ENCODE results near the gene GPSM3. TPM values are rescaled to one million over a fixed set of nuclear protein-coding genes. Genes with fewer than 3 reads are reported as not detected.
"Not testable (repeated sequence)": the region's sequence is repeated elsewhere in the genome, so short reads cannot be mapped to it uniquely, and the experiment has no call there.

GPSM3 gene
- polyA plus RNA-seq, 10 donors, result 5.0 to 17.7 (median 7.4) TPM

DNA sequence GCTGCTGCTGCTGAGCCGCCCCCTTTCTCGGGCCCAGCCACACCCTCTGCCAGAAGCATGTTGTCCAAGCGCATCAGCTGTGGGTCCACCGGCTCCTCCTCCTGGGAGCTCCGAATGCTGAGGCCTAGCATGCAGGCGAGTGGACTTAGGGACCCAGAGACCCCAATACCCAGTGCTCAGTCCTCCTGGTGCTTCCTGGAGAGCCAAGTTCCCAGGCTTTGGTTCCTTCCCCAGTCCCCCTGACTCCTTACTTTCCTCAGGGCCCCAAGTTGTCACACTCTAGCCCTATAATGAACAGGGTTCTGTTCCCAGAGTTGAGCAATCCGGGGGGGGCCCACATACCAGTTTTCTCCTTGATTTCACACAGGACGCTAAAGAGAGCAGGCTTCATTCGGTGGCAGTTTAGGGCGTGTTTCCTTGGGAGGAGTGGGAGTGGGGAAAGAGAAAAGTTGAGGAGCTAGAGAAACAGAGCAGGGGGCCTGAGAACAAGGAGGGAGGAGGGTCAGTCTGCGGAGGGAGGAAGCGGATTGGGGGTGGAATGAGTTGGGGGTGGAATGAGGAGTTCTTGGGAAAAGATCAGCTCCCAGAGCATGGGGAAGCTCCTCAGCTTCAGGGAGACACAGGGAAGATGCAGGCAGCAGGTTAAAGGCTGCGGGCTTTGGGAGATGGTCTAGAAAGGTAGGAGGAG is 3.9 kb downstream of the GPSM3 start:
- peak in 2 of 3 donors; percentile 33 to 68 for DNase-seq

DNA sequence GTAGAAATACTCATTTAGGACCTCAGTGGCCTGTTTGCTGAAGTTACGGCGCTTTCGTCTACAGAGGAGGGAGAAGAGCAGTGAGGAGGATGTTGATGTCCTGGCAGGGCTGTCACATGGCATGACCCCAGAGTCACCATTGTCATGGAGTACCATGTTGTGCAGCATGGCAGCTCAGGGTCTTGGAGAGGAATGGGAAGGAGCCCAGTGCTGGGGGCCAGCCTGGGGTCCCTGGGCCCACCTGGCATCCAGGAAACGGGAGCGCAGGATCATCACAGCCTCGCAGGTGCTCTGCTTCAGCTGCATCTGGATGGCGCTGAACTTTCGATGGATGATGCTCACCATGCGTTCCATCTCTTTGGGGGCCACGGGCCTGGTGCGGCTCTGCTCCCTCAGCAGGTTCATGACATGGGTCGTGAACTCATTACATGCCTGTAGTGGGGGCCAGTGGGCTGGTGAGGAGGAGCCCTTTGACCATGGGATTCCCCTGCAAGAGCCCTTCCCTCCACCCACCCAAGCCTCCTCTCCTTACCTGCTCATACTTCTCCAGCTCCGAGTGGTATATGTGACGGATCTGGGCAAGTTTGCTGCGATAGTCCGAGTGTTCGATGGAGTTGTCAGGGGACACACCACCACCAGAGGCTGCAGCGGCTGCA is 4.6 kb downstream of the GPSM3 start:
- DNase-seq, result not testable (repeated sequence)

DNA sequence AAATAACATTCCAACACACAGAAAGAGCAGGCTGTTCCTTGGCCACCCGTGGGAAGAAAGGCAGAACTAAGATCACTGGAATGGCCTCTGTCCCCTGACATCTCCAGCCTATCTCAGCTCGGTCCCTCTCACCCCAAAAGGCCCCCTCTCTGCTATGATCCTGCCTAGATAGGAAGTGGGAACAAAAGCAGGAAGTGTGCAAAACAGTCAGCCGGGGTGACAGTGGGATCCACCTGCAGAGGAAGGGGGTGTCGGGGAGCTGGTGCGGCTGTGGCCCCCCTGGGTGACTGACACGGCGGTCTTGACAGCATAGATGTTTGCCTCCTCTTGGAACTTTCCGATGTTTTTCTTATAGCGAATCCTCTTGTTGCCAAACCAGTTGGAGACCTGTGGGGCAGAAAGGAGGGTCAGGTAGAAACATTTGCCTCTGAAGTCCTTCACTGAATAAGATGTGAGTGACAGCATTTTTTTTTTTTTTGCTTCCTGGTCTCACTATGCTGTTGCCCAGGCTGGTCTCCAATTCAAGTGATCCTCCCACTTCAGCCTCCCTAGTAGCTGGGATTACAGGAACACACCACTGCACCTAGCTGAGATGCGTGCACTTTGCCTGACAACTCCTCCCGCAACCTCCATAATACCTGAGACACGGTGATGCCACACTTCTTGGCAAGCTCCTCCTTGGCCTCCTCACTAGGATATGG is 5.3 kb downstream of the GPSM3 start:
- DNase-seq, result no peak

DNA sequence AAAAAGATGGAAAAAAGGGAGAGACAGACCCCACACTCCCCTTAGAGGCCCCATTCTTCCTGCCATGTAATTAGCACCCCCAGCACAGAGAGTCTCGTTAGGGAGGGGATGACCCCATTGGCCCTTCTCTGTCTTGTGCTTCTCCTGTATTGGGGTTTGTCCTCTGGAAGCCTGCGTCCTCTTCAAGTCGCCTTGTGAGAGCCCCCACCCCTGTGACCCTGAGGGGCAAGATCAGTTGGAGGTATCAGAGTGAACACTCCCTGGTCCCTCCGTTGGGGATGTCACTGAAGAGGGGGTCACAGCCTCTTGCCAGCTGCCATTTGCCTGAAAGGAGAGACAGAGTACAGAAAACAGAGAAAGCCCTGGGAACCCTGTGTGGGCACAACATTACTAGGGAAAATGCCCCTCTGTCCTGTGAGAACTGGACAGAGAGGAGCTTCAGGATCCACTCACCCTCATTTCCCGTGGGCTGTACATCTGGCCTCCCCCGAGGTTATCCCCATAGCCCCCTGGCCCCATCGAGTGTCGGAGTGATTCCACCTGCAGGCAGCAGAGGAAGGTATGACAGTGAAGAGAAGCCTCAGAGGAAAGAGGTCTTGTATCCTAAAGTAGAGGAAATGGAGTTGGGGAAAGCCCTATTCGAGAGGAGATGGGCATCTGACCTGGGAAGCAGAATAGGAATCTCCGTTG is 6.1 kb downstream of the GPSM3 start:
- DNase-seq, result not testable (repeated sequence)

- DNase-seq, result peak; percentile 53 to 74 (median 71)
Measured at GRCh38 chr6:32185681-32186131, 6.7 kb downstream of the GPSM3 start.

GRCh38 chr6:32184084-32184640 is 8.3 kb downstream of the GPSM3 start, which contains the start of gene AGER:
Gene AGER, minus strand, starts transcription at chr6:32184253. Its CDS starts 31 bp downstream, at chr6:32184222.
- no peak for DNase-seq

DNA sequence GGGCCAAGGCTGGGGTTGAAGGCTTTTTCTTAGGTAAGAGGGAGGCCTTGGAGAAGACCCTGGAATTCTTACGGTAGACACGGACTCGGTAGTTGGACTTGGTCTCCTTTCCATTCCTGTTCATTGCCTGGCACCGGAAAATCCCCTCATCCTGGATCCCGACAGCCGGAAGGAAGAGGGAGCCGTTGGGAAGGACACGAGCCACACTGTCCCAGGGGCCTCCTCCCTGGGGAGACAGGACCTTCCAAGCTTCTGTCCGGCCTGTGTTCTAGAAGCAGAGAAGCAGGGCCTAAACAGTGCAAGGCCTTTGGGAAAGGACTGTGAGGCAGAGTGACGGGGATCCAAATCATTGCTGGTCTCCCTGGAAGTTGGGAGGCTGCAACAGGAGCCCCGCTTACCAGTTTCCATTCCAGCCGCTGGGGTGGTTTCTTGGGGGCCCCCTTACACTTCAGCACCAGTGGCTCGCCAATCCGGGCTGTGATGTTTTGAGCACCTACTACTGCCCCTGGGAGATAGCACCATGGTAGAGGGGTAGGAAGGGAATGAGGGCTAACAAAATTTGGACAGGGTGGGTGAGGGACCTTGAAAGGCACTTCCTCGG is 8.9 kb downstream of the GPSM3 start:
- DNase-seq, result no peak

GRCh38 chr6:32183030-32183429 is 9.4 kb downstream of the GPSM3 start:
- DNase-seq, result no peak

DNA sequence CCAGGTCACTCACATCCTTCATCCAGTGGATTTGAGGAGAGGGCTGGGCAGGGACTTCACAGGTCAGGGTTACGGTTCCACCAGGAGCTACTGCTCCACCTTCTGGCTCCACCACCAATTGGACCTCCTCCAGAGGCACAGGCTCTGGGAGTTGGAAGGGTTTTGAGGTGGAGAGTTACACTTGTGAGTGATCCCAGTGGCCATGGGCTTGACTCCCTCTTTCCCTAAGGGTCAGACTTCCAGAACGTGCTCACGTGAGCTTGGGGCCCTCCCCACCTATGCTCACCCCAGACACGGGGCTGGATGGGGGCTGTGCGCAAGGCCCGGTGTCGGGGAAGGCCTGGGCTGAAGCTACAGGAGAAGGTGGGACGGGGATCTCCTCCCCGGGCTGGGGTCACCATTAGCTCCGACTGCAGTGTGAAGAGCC is 9.9 kb downstream of the GPSM3 start:
- DNase-seq, result no peak

- DNase-seq, result no peak
Measured at GRCh38 chr6:32181915-32182529, 10.4 kb downstream of the GPSM3 start.

DNA sequence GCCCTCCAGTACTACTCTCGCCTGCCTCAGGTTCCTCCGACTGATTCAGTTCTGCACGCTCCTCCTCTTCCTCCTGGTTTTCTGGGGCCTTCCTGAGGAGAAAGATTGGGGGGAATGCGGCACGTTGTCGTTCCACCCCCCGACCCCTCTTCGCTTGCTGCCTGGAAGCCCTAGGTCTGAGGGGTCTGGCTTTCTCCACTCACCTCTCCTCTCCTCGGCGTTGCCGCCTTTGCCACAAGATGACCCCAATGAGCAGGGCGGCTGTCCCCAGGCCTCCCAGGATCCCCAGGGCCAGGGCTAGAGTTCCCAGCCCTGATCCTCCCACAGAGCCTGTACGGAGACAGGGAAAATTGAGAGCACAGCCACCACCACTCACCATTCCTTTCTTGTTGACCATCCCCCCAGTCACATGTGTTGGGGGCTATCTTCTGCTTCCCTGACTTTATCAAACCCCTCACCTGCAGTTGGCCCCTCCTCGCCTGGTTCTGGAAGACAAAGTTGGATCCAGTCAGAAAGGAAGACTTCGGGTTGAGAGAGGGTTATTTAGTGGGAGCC is 11.2 kb downstream of the GPSM3 start:
- DNase-seq, result no peak

DNA sequence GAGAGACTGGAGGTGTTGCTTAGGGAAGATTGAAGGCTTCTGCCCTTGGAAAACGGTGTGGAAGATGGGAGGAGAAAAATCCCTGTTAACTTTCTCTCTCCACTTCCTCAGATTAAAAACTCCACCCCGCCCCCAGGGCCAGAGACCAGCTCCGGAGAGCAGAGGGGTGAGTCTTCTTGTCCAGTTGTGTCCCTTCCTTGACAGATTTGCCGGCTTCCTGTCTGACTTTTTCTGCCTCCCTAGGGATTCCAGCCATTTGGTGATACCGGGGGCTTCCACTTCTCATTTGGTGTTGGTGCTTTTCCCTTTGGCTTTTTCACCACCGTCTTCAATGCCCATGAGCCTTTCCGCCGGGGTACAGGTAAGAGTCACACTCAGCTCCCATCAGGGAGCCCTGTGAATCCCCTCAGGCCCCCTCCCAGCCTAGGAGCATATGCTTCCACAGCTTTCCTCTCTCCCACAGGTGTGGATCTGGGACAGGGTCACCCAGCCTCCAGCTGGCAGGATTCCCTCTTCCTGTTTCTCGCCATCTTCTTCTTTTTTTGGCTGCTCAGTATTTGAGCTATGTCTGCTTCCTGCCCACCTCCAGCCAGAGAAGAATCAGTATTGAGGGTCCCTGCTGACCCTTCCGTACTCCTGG is 12.6 kb downstream of the GPSM3 start:
- no peak for DNase-seq

GRCh38 chr6:32178547-32179440 is 13.6 kb downstream of the GPSM3 start:
- DNase-seq, result peak in 1 of 3 donors; percentile 34

GRCh38 chr6:32177788-32178546 is 14.5 kb downstream of the GPSM3 start, which contains the start of gene RNF5:
Gene RNF5, plus strand, starts transcription at chr6:32178405. Its CDS starts 107 bp downstream, at chr6:32178512.
- DNase-seq, result peak; percentile 99 to 100 (median 100)

DNA sequence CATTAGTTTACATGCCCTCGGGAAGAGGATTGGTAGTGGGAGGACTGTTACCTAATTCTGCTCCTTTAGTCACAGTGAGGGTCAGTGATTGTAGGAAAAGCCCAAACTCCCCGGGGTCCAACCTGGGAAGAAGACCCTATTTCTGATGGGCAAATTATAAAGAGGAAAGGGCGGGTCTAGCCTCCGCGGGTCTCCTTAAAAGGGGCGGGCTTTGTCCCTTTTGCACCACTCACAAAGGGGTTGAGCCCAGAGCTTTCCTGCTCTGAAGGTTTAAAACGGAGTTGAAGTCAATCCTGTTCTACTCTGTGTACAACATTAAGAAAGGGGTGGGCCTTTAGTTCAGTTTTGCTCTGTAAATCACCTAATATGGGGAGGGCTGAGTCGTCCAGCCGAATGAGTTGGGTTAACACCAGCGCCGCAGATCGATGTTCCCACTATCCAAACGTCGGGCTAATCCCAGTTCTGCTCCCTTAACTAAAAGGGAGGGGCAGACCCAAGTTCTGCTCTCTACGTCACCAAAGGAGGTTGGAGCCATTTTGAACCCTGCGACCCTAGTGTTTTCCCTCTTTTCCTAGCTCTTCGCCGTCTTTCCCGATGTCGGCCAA is 15.2 kb downstream of the GPSM3 start:
- no peak for DNase-seq

- DNase-seq, result no peak
Measured at GRCh38 chr6:32176476-32177182, 15.8 kb downstream of the GPSM3 start.

All from muscle of back (tissue), 11 donors.